ENCODE measurements around the gene TIMM23B.
"Not testable (repeated sequence)": the region's sequence is repeated elsewhere in the genome, so short reads cannot be mapped to it uniquely, and the experiment has no call there.

TIMM23B gene

GRCh38 chr10:49987207-49987606 lies 45.4 kb downstream of the TIMM23B start:
- not testable (repeated sequence) for DNase-seq

GRCh38 chr10:49988376-49988775 lies 46.5 kb downstream of the TIMM23B start, which contains the start of gene AGAP6:
Gene AGAP6 (plus strand): TSS chr10:49988406. CDS start chr10:49988716, 310 bp downstream.
- DNase-seq: not testable (repeated sequence)

DNA sequence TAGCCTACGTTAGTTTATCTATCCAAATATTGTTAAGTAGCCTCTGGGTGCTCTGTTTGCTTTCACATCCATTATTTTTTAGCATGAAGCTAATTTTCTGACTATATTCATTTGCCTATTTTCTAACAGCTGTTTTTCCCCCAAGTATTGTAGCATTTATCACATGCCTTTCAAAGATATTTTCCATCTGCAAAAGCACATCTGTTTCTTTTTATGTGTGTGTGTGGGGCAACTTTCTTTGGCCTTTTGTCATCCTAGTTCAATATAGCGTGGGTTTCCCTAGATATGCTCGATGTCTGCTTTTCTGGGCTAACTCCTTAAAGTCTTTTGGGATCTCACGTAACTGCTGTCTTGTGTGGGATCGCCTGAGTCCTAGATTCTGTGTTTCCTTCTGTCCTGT lies 53.5 kb downstream of the TIMM23B start:
- DNase-seq: not testable (repeated sequence)

DNA sequence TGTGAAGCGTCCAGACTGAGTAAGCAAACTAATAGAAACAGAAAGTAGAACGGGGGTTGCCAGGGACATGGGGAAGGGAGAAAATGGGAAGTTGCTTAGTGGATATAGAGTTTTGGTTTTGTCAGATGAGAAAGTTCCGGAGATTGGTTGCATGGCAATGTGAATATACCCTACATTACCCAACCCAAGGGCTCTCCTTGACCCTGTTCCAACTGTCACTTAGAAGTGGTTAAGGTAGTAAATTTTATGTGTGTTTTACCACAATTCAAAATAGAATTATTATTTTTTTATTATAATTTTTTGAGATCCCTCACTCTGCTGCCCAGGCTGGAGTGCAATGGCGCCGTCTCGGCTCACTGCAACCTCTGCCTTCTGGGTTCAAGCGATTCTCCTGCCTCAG lies 72.2 kb downstream of the TIMM23B start:
- DNase-seq: not testable (repeated sequence)

DNA sequence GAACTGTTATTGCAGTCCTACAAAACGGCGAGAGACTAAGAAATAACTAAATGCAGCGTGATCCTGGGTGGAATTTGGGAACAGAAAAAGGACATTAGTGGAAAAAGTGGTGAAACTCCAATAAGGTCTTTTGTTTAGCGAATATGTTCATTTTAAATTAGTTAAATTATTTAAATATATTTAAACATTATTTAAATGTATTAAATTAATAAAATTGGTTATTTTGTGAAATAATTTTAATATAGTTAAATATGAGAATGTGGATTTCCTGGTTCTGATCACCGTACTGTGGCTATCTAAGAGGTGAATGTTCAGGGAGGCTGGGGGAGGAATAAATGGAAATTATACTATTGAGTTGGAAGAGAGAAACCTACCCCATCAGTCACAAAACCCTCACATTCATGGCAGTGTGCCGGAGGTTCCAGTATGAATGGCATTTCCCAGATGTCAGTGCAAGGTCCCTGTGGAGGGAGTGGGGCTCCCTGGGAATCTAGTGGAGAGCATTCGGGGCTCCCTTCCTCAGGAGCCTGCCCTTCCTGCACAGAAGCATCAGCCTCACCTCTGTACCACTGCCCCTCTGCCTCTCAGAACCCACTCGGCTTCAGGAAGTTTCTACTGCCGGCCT lies 73.9 kb downstream of the TIMM23B start:
- not testable (repeated sequence) for DNase-seq

GRCh38 chr10:50016926-50017325 lies 75.1 kb downstream of the TIMM23B start:
- DNase-seq: not testable (repeated sequence)

DNA sequence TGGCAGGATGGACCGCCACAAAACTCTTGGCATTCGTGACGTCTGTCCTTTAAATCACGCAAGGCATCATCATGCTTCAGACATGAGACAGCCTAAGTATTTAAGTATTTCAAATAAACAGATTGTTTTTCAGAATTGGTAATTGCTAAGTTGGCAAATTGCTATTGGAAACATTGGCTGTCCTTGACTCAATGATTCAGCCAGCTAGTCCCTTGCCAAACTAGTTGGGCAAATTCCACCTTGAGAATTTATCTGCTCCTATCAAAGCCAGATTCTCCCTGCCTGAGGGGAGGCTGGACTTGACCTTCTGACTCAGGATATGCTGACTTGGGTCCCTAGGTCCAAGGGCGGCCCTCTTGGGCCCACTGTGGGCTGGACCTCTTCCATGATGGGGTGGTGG lies 75.8 kb downstream of the TIMM23B start:
- not testable (repeated sequence) for DNase-seq

- DNase-seq: not testable (repeated sequence)
Measured at GRCh38 chr10:50019279-50019678, 77.4 kb downstream of the TIMM23B start.

GRCh38 chr10:50020451-50021024 lies 78.7 kb downstream of the TIMM23B start:
- not testable (repeated sequence) for DNase-seq

DNA sequence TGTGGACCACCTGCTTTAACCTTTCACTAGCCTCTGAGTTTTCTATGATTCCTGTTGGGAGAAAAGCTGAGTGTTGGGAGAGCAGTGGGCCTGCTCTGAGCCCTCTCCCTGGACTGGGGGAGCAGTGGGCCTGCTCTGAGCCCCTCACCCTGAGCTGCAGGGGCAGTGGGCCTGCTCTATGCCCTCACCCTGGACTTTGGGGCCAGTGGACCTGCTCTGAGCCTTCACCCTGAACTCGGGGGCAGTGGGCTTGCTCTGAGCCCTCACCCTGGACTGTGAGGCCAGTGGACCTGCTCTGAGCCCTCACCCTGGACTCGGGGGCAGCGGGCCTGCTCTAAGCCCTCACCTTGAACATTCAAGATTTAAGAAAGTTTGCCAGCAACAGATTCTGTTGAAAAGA lies 79.8 kb downstream of the TIMM23B start:
- no peak for DNase-seq

Measured in activated T-cell treated with anti-CD3 and anti-CD28 coated beads, Interleukin-2, amount 50 U/mL, for 1 hour (primary cell).